Measurements from ENCODE around the gene SOBP. TPM values are rescaled to one million over a fixed set of nuclear protein-coding genes. Genes with fewer than 3 reads are reported as not detected.

Gene SOBP
- total RNA-seq, 4 donors from 2014 or later = 0.26 to 1.5 (median 0.55) TPM

DNA sequence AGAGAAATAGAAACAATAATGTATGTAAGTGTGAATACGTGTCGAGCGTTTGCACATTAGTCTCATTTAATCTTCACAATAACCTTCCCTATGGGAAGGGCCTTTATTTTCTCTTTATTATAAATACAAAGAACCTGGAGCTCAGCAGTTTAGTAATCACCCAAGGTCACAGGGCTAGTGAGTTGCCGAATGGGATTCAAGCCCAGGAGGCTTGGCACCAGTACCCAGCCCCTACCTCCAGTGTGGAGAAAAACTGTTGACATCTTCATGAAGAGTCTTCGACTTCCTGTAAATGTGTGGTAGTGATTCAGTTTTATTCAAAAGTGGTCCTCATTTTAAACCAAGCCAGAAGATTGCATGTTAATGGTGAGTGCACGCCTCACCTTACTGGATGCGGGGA lies 171.4 kb downstream of the SOBP start:
- Histone ChIP-seq H3K36me3 (no peaks in the 10 kb centered on the region), H3K27me3 (no peaks in the 10 kb centered on the region), H3K9me3 (no peaks in the 10 kb centered on the region), H3K4me1 (peaks cover 5% of the 10 kb centered on the region), H3K27ac (no peak overlapping the region), H3K4me3 (no peak overlapping the region)
- DNase-seq (ENCODE audit: low spot score in 2 of 2) = no peak
- WGBS = 94% methylated on average over 7 of the region's 7 CpGs
- TF ChIP-seq EP300 (IDR thresholded peaks at IDR 0.05) (no peak), POLR2A (IDR thresholded peaks at IDR 0.05) (no peak), POLR2AphosphoS5 (IDR thresholded peaks at IDR 0.05) (no peak)
- TF ChIP-seq, protein P1, sequence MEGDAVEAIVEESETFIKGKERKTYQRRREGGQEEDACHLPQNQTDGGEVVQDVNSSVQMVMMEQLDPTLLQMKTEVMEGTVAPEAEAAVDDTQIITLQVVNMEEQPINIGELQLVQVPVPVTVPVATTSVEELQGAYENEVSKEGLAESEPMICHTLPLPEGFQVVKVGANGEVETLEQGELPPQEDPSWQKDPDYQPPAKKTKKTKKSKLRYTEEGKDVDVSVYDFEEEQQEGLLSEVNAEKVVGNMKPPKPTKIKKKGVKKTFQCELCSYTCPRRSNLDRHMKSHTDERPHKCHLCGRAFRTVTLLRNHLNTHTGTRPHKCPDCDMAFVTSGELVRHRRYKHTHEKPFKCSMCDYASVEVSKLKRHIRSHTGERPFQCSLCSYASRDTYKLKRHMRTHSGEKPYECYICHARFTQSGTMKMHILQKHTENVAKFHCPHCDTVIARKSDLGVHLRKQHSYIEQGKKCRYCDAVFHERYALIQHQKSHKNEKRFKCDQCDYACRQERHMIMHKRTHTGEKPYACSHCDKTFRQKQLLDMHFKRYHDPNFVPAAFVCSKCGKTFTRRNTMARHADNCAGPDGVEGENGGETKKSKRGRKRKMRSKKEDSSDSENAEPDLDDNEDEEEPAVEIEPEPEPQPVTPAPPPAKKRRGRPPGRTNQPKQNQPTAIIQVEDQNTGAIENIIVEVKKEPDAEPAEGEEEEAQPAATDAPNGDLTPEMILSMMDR (IDR thresholded peaks at IDR 0.05) = no peak

DNA sequence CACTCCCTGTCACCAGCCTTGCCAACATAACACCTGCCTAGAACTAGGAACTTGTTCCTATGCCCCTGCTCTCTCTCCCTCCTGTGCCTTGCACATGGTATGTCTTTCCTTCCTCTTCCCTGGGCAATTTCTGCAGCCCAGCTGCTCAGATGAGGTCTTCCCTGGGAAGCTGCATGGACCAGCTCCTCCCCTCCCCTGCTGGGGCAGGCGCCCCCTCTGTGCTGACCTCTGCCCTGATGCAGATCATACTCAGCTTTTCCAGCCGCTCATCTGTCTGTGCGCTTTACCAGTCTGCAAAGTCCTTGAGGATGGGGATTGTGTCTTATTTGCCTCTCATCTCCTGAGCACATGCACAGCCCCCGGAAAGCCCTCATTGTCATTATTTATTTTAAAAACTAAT lies 172.4 kb downstream of the SOBP start:
- WGBS = 75% methylated on average over 4 of the region's 4 CpGs
- TF ChIP-seq POLR2AphosphoS5 (IDR thresholded peaks at IDR 0.05) = no peak
- TF ChIP-seq, protein P1 (IDR thresholded peaks at IDR 0.05) = no peak
- TF ChIP-seq POLR2A (IDR thresholded peaks at IDR 0.05) = no peak
- no peak for TF ChIP-seq EP300 (IDR thresholded peaks at IDR 0.05)
- no peak for DNase-seq (ENCODE audit: low spot score in 2 of 2)
- Histone ChIP-seq H3K36me3 (no peaks in the 10 kb centered on the region), H3K27ac (no peak overlapping the region), H3K27me3 (no peaks in the 10 kb centered on the region), H3K4me1 (peaks cover 5% of the 10 kb centered on the region), H3K9me3 (no peaks in the 10 kb centered on the region), H3K4me3 (no peak overlapping the region)

DNA sequence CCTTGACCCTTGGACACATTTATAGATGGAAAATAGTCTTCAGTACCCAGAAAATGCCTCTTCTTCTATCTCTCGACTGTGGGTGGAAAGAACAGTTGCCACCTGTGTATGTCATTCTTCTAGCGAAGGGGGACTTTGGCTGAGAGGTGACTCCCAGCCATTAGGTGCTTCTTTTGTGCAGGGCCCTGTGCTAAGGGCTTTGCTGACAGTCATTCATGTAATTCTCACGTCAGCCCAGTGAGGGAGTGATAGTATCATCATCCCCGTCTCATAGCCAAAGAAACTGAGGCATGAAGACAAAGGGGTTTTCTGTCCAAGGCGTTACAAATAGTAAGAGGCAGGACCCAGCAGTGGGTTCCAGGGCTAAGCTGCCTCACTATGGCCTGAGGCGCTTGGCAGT lies 173.4 kb downstream of the SOBP start:
- Histone ChIP-seq H3K9me3 (no peaks in the 10 kb centered on the region), H3K27ac (no peak overlapping the region), H3K36me3 (no peaks in the 10 kb centered on the region), H3K4me1 (peaks cover 2% of the 10 kb centered on the region), H3K27me3 (no peaks in the 10 kb centered on the region), H3K4me3 (no peak overlapping the region)
- DNase-seq (ENCODE audit: low spot score in 2 of 2) = no peak
- TF ChIP-seq POLR2AphosphoS5 (IDR thresholded peaks at IDR 0.05) (no peak), EP300 (IDR thresholded peaks at IDR 0.05) (no peak), POLR2A (IDR thresholded peaks at IDR 0.05) (no peak)
- TF ChIP-seq, protein P1 (IDR thresholded peaks at IDR 0.05) = no peak
- 95% methylated on average over 6 of the region's 6 CpGs for WGBS

DNA sequence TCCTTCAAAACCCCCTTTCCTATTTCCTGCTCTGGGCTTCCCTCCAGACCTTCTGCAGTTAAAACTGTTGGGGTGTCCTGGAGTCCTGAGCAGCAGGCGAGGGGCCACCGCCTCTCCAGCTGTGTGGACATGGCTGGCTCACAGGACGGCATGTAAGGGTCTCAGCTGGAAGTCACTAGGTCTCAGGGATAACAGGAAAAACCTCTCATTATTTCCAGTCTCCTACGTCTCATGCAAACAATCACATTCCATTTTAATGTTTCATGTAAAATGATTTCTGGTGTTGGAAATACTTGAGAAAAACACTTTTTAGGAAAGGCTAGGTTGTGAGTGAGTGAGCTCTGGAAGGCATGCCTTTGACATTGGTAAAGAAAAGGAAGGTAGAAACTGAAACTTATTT lies 175.5 kb downstream of the SOBP start:
- Histone ChIP-seq H3K4me1 (no peaks in the 10 kb centered on the region), H3K27ac (no peak overlapping the region), H3K36me3 (no peaks in the 10 kb centered on the region), H3K27me3 (no peaks in the 10 kb centered on the region), H3K4me3 (no peak overlapping the region), H3K9me3 (no peaks in the 10 kb centered on the region)
- TF ChIP-seq EP300 (IDR thresholded peaks at IDR 0.05) = no peak
- TF ChIP-seq POLR2A (IDR thresholded peaks at IDR 0.05) = no peak
- no peak for TF ChIP-seq POLR2AphosphoS5 (IDR thresholded peaks at IDR 0.05)
- TF ChIP-seq, protein P1 (IDR thresholded peaks at IDR 0.05) = no peak
- WGBS = 65% methylated on average over 4 of the region's 4 CpGs
- no peak for DNase-seq (ENCODE audit: low spot score in 2 of 2)

DNA sequence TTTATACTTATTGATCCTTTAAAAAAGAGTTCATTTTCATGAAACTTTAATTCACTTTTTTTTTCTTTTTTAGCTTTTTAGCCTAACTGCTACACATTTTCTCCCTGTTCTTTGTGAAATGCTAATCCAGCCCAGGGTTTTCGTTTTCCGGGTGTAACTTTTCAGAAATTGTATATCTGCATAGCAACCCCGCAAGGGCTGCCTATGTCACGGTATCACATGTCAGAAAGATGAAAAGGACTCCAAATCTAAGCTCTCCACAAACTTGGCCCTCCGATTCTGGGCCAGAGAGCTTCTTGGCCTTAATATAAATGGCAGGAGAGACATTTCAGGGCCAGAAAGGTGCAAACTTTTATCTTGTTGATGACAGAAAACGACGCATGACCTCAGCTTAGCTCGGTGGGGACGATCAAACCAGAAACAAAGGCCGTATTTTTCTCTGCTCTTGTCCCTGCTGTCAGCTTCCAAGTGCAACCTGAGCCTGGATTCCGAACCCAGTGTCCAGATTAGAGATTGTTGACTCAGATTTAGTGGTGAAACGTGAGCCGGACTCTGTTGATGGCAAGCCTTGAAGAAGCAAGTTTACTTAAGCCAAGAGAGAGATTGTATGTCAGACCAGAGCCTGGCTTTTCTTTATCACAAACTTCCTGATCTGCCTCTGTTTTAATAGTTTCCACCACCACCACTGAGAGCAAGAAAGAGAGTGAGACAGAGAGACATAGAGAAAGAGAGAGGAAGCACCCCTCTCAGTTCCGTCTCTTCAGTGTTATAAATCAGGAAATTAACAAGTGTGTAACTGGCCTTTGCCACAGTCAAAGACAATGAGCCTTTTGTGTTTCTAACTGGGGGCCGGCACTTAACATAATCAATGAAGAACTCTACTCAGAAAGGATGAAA lies 176.4 kb downstream of the SOBP start:
- Histone ChIP-seq H3K27me3 (no peaks in the 10 kb centered on the region), H3K36me3 (no peaks in the 10 kb centered on the region), H3K4me1 (peaks cover 6% of the 10 kb centered on the region), H3K4me3 (no peak overlapping the region), H3K27ac (no peak overlapping the region), H3K9me3 (no peaks in the 10 kb centered on the region)
- TF ChIP-seq POLR2A (IDR thresholded peaks at IDR 0.05) (no peak), EP300 (IDR thresholded peaks at IDR 0.05) (no peak), POLR2AphosphoS5 (IDR thresholded peaks at IDR 0.05) (no peak)
- TF ChIP-seq, protein P1 (IDR thresholded peaks at IDR 0.05) = no peak
- no peak for DNase-seq (ENCODE audit: low spot score in 2 of 2)
- WGBS = 82% methylated on average over 15 of the region's 15 CpGs
